ENCODE data around the gene DALRD3. TPM values are rescaled to one million over a fixed set of nuclear protein-coding genes. Genes with fewer than 3 reads are reported as not detected.

Gene DALRD3
- total and polyA plus RNA-seq, 2 of the 8 experiments (the other 6 are each of a cell fraction or from before 2014, with no cell fraction given) = 30.4 to 86.5 TPM

- TF ChIP-seq TCF12 (IDR thresholded peaks at IDR 0.05; ENCODE audit: low read depth, low read length) (no peak), USF2 (IDR thresholded peaks at IDR 0.05; ENCODE audit: low read length) (no peak), ATF2 (IDR thresholded peaks at IDR 0.05; ENCODE audit: low read length) (peak; percentile 94; the same call in 1 of the 2 replicates), SUZ12 (IDR thresholded peaks at IDR 0.05; ENCODE audit: low read length) (no peak), CTCF (IDR thresholded peaks at IDR 0.05; ENCODE audit: control extremely low read depth in 1 of 3, insufficient read depth in 1 of 3, low read depth in 1 of 3, low read length in 3 of 3) (0 out of 4 replicates have a peak, but pooled peaks of 1 of the 3 experiments have one; percentile 1), EGR1 (IDR thresholded peaks at IDR 0.05; ENCODE audit: borderline replicate concordance, low read depth, low read length) (peak; percentile 92), RNF2 (IDR thresholded peaks at IDR 0.05; ENCODE audit: borderline replicate concordance, low read depth, low read length, missing control alignments, poor library complexity, severe bottlenecking) (no peak), GTF2F1 (IDR thresholded peaks at IDR 0.05; ENCODE audit: borderline replicate concordance, low read depth, low read length) (peak; percentile 21; the same call in 1 of the 2 replicates), SIN3A (conservative IDR thresholded peaks at IDR 0.05 in 1 of 2, IDR thresholded peaks at IDR 0.05 in 1 of 2; ENCODE audit: low read depth in 1 of 2, low read length in 2 of 2) (peak in 1 of 2 experiments; percentile 78; a peak in 2 of 4 replicates), PHF8 (conservative IDR thresholded peaks at IDR 0.05; ENCODE audit: low read depth, low read length) (peak; percentile 95), ATF3 (IDR thresholded peaks at IDR 0.05; ENCODE audit: insufficient read depth, low read depth, low read length) (peak; percentile 81), BRCA1 (IDR thresholded peaks at IDR 0.05; ENCODE audit: low read depth, low read length) (no peak), NRF1 (IDR thresholded peaks at IDR 0.05; ENCODE audit: low read depth, low read length) (peak; percentile 58), MAX (IDR thresholded peaks at IDR 0.05) (peak; percentile 94), NANOG (IDR thresholded peaks at IDR 0.05; ENCODE audit: insufficient read depth, low read depth, low read length, poor library complexity, severe bottlenecking) (no peak)
Observed at GRCh38 chr3:49028673-49029562, 10.5 kb upstream of the DALRD3 start, which contains the start of gene IMPDH2 (continued).
